ENCODE results near the gene PDHB. TPM values are rescaled to one million over a fixed set of nuclear protein-coding genes. Genes with fewer than 3 reads are reported as not detected.

PDHB gene
- total RNA-seq: 100 to 1,000 TPM in 1 of 2 donors, 10 to 100 TPM in 1; 98.0 to 126 TPM
- 94.0 TPM for polyA plus RNA-seq (ENCODE audit: insufficient read depth, low read depth, low replicate concordance)
- long read RNA-seq, donor 1, transcript PDHB-201 (10 exons, 1,527 nt): major isoform, 90 of 160 reads
- long read RNA-seq, donor 1, transcript PDHB-203 (9 exons, 1,535 nt): minor isoform, 6 of 160 reads
- long read RNA-seq, donor 1, partial matches to known transcripts: 63 of 160 reads
- long read RNA-seq, donor 1, other reads (novel, unspliced or antisense): 0 of 160 reads
- long read RNA-seq, donor 2, transcript PDHB-201 (10 exons, 1,527 nt): major isoform, 65 of 103 reads
- long read RNA-seq, donor 2, partial matches to known transcripts: 33 of 103 reads
- long read RNA-seq, donor 2, other reads (novel, unspliced or antisense): 0 of 103 reads

GRCh38 chr3:58433400-58434167 is at the start of gene PDHB:
Gene PDHB, minus strand, starts transcription at chr3:58433832. Its CDS starts 23 bp downstream, at chr3:58433809.
- DNase-seq: peak; percentile 95
- Histone ChIP-seq H3K9me3 (no peaks in the 10 kb centered on the region), H3K27ac (peak within 1 kb of the TSS; percentile 86 to 95), H3K36me3 (ENCODE audit: low read depth, missing control alignments) (no peaks in the 10 kb centered on the region), H3K27me3 (no peaks in the 10 kb centered on the region), H3K4me3 (peak within 1 kb of the TSS; percentile 78 to 85), H3K4me1 (peaks cover 16% of the 10 kb centered on the region)
- intact Hi-C loops (cut with DNase I; ENCODE audit: low total_unique reads): no loop called here
- WGBS, 2 donors: 0 to 1% methylated on average over 14 to 45 of the region's 67 CpGs
- TF ChIP-seq POLR2A (IDR thresholded peaks at IDR 0.05): no peak
- TF ChIP-seq, protein P1, sequence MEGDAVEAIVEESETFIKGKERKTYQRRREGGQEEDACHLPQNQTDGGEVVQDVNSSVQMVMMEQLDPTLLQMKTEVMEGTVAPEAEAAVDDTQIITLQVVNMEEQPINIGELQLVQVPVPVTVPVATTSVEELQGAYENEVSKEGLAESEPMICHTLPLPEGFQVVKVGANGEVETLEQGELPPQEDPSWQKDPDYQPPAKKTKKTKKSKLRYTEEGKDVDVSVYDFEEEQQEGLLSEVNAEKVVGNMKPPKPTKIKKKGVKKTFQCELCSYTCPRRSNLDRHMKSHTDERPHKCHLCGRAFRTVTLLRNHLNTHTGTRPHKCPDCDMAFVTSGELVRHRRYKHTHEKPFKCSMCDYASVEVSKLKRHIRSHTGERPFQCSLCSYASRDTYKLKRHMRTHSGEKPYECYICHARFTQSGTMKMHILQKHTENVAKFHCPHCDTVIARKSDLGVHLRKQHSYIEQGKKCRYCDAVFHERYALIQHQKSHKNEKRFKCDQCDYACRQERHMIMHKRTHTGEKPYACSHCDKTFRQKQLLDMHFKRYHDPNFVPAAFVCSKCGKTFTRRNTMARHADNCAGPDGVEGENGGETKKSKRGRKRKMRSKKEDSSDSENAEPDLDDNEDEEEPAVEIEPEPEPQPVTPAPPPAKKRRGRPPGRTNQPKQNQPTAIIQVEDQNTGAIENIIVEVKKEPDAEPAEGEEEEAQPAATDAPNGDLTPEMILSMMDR (IDR thresholded peaks at IDR 0.05): no peak

DNA sequence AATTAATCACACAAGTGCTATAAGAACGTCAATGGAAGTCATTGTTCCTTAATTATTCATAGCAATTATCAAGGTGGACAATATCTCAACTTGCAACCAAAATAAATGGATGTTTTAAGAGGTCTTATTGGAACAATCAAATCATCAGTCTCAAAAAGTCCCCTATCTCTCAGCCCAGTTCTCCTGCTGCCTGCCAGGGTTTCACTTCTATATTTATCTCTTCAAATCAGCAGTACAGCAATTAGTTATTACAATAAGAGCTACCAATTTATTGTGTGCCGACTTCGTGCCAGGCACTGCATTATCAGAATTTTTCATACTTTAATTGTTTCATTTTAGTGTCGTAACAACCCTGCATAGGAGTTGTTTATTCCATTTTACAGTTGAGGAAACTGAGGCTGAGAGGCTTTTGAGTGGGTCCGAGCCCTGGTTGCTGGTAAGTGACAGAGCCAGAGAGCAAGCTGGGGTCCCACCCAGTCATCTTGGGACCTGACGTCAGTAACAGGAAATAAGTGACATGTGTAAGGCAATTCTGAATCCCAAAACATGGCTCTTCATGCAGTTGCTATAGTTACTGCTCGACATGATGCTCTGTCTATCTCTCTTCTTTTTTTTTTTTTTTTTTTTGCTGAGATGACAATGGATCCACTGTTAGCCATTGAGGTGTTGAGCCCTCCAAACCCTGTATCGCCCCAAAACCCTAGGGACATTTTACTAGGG is 49.4 kb upstream of the PDHB start:
- H3K9me3 ChIP-seq: no peaks in the 10 kb centered on the region

DNA sequence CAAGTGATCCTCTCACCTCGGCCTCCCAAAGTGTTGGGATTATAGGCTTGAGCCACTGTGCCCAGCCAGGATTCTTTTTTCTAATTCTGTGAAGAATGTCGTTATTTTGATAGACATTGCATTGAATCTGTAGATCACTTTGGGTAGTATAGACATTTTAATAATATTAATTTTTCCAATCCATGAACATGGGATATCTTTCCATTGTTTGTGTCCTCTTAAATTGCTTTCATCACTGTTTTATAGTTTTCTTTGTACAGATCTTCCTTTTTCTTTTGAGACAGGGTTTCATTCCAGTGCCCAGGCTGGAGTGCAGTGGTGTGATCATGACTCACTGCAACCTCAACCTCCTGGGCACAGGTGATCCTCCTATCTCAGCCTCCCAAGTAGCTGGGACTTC is 46.7 kb upstream of the PDHB start:
- H3K4me1 ChIP-seq: no peaks in the 10 kb centered on the region
- H3K27ac ChIP-seq: no peak overlapping the region
- H3K27me3 ChIP-seq: no peaks in the 10 kb centered on the region
- TF ChIP-seq POLR2A (IDR thresholded peaks at IDR 0.05): no peak
- TF ChIP-seq, protein P1 (IDR thresholded peaks at IDR 0.05): no peak
- H3K9me3 ChIP-seq: no peaks in the 10 kb centered on the region
- no peak overlapping the region for H3K4me3 ChIP-seq
- 88 to 93% methylated on average over 2 of the region's 2 CpGs for WGBS, 2 donors
- intact Hi-C loops (cut with DNase I; ENCODE audit: low total_unique reads): no loop called here
- no peak for DNase-seq
- H3K36me3 ChIP-seq (ENCODE audit: low read depth, missing control alignments): no peaks in the 10 kb centered on the region

More for the DNA sequence above, 49.4 kb upstream of the PDHB start:
- intact Hi-C loops (cut with DNase I; ENCODE audit: low total_unique reads): no loop called here
- no peak for DNase-seq
- H3K27me3 ChIP-seq: no peaks in the 10 kb centered on the region
- no peaks in the 10 kb centered on the region for H3K4me1 ChIP-seq
- no peak overlapping the region for H3K27ac ChIP-seq
- H3K4me3 ChIP-seq: no peak overlapping the region
- TF ChIP-seq POLR2A (IDR thresholded peaks at IDR 0.05): no peak
- TF ChIP-seq, protein P1 (IDR thresholded peaks at IDR 0.05): no peak
- H3K36me3 ChIP-seq (ENCODE audit: low read depth, missing control alignments): no peaks in the 10 kb centered on the region
- 78 to 80% methylated on average over 8 of the region's 8 CpGs for WGBS, 2 donors

DNA sequence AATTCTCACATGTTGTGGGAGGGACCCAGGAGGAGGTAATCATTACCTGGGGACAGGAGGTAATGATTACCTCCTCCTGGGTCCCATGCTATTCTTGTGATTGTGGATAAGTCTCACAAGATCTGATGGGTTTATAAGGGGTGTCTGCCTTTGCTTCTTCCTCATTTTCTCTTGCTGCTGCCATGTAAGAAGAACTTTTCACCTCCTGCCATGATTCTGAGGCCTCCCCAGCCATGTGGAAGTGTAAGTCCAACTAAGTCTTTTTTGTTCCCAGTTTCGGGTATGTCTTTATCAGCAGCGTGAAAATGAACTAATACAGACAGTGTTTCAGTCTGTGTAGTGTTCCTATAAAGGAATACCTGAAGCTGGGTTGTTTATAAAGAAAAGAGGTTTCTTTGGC is 45.1 kb upstream of the PDHB start:
- H3K9me3 ChIP-seq: no peaks in the 10 kb centered on the region
- DNase-seq: no peak
- H3K27ac ChIP-seq: no peak overlapping the region
- no peaks in the 10 kb centered on the region for H3K4me1 ChIP-seq
- TF ChIP-seq, protein P1 (IDR thresholded peaks at IDR 0.05): no peak
- TF ChIP-seq POLR2A (IDR thresholded peaks at IDR 0.05): no peak
- no peak overlapping the region for H3K4me3 ChIP-seq
- 88 to 98% methylated on average over 2 of the region's 2 CpGs for WGBS, 2 donors
- H3K27me3 ChIP-seq: no peaks in the 10 kb centered on the region
- H3K36me3 ChIP-seq (ENCODE audit: low read depth, missing control alignments): no peaks in the 10 kb centered on the region
- intact Hi-C loops (cut with DNase I; ENCODE audit: low total_unique reads): no loop called here

All from testis (tissue), 5 donors.